Activated naive CD8-positive, alpha-beta T cell treated with anti-CD3 and anti-CD28 coated beads for 36 hours (primary cell): ENCODE results near the gene FLT3. TPM values are rescaled to one million over a fixed set of nuclear protein-coding genes. Genes with fewer than 3 reads are reported as not detected.

Source experiments
- DNase-seq: peaks from one replicate; pipeline ENCODE4 v3.0.0; 2021
- H3K27ac Mint-ChIP-seq: one replicate; pipeline ENCODE4 v1.8.0; 2022; ENCODE audit warnings: mild to moderate bottlenecking, moderate library complexity, mixed read lengths
- H3K27me3 Mint-ChIP-seq: one replicate; pipeline ENCODE4 v1.8.0; 2022; ENCODE audit warnings: mild to moderate bottlenecking, mixed read lengths
- H3K36me3 Mint-ChIP-seq: one replicate; pipeline ENCODE4 v1.8.0; 2021; ENCODE audit warnings: mild to moderate bottlenecking, mixed read lengths
- H3K4me1 Mint-ChIP-seq: one replicate; pipeline ENCODE4 v1.8.0; 2021; ENCODE audit warnings: mixed read lengths
- H3K4me3 Mint-ChIP-seq: one replicate; pipeline ENCODE4 v1.8.0; 2022; ENCODE audit warnings: mild to moderate bottlenecking, moderate library complexity, mixed read lengths
- H3K9me3 Mint-ChIP-seq: one replicate; pipeline ENCODE4 v1.8.0; 2022; ENCODE audit warnings: mixed read lengths
- total RNA-seq, 2 experiments: library from RNA; stranded (reverse); gene quantifications; one replicate each; pipeline ENCODE4 v1.2.3, GENCODE V29; 2021

The FLT3 gene
- total RNA-seq, 2 experiments from 2014 or later, result 0.19 TPM; not detected in 1

DNA sequence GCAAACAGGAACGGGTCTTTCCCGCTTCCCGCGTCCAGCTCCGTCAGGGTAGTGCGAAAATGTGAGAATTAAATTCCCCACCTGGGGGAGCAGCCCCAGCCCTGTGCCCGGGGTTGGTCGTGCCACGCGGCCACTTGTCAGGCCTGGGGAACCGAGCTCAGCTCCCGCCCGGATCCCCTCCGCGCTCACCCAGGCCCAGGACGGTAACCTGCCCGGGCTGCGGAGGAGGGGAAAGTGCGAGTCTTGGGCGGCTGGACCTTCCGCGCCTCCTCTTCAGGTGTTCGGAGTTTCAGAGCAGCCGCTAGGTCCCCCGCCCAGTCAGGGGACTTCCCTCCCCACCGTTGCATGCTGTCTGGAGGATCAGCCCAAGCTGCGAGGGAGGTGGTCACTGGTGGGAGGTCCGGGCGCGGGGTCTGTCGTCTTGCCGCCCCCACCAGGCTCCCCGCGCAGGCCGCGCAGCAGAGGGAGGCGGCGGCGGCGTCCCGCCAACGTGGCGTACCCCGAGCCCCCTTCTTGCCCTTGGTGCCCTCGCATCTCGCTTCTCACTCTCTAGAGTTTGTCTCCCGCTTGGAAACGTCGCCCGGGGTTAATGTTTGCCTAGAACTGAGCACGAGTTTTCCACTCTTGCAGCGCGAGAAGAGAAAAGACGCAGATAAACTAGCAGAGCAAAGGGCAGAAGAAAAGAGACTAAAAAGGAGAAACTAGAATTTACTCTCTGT lies 119.9 kb downstream of the FLT3 start:
- Mint-ChIP-seq H3K4me1 (peaks cover 19% of the 10 kb centered on the region), H3K36me3 (no peaks in the 10 kb centered on the region), H3K9me3 (no peaks in the 10 kb centered on the region), H3K27me3 (peaks cover 83% of the 10 kb centered on the region), H3K4me3 (peak overlapping the region; percentile 51), H3K27ac (no peak overlapping the region)
- no peak for DNase-seq

- H3K27ac Mint-ChIP-seq, result no peak overlapping the region
- no peak for DNase-seq
- no peaks in the 10 kb centered on the region for H3K9me3 Mint-ChIP-seq
- peaks cover 22% of the 10 kb centered on the region for H3K4me1 Mint-ChIP-seq
- H3K4me3 Mint-ChIP-seq, result peak overlapping the region; percentile 51
- peaks cover 89% of the 10 kb centered on the region for H3K27me3 Mint-ChIP-seq
- H3K36me3 Mint-ChIP-seq, result no peaks in the 10 kb centered on the region
Measured at GRCh38 chr13:27979765-27980279, 120.6 kb downstream of the FLT3 start.

- no peak for DNase-seq
- Mint-ChIP-seq H3K9me3 (no peaks in the 10 kb centered on the region), H3K4me1 (peaks cover 20% of the 10 kb centered on the region)
Measured at GRCh38 chr13:27979001-27979643, 121.3 kb downstream of the FLT3 start.

DNA sequence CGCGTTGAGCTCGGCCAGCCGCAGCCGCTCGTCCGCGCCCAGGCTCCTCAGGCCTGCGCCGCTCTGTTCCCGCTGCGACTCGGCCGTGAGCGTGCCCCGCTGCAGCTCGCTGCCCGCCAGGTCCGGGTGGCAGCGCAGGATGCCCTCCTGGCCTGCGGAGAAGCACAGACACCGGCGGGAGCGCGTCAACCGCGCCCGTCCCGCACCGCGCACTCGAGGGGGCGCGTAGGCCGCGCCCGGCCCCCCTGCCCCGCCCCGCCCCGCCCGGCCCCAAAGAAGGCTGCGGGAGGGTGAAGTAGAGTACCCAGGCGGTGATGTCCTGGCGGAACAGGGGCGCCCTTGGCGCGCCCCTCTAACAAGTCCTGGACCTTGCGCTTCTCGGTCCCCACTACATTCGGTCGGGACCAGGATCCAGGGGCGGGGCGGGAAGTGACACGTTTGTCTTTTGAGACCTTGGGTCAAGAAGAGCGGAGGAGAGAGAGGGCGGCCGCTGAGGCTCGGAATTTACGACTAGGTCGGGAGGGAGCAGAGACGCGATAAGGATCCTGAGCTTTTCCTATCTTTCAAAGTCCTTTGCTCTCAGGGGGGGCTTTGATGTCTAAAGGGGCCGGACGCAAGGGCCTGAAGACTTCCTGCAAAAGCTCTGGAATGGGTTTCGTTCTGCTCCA lies 121.9 kb downstream of the FLT3 start:
- peaks cover 93% of the 10 kb centered on the region for H3K27me3 Mint-ChIP-seq
- peak overlapping the region; percentile 31 for H3K27ac Mint-ChIP-seq
- no peaks in the 10 kb centered on the region for H3K36me3 Mint-ChIP-seq
- peaks cover 20% of the 10 kb centered on the region for H3K4me1 Mint-ChIP-seq
- no peaks in the 10 kb centered on the region for H3K9me3 Mint-ChIP-seq
- no peak overlapping the region for H3K4me3 Mint-ChIP-seq
- no peak for DNase-seq

More at GRCh38 chr13:27979001-27979643, 121.3 kb downstream of the FLT3 start:
- Mint-ChIP-seq H3K27me3 (peaks cover 93% of the 10 kb centered on the region), H3K27ac (no peak overlapping the region), H3K36me3 (no peaks in the 10 kb centered on the region), H3K4me3 (no peak overlapping the region)

DNA sequence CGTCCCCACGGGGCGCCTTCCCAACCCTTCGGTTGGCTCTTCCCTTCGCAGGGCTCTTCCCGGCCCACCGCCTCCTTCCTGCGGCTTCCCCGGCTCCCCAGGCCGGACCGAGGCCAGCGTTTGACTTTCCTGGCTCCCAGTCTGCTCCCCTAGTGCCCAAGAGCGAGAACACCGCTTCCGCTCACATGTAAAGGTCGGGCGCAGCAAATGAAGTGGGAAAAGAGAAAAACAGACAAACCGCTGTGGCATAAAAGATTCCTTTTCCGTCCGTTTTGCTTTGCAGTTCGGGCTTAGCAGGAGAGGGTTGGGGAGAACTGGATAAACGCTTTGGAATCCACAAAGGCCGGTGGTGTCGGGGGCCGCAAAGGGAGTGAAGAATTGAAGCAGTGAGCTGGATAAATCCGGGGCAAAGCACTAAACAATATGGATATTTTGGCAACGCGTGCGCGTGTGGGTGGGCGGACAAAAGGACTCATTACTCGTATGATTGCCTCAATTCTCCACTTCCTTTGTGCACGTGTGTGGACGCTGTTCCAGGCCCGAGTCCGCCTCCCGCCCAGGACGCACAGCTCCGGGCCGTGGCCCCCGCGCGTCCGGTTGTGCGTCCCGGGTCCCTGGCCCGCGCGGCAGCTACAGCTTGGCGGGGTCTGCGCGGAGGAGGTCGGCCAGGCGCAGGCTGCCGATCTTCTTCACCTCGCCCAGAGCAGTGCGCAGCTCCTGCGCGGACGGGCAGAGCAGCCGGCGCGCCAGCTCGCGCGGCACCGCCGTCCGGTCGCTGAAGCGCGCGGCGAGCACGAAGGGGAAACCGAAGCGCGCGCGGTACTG lies 122.7 kb downstream of the FLT3 start:
- H3K27me3 Mint-ChIP-seq, result peaks cover 93% of the 10 kb centered on the region
- DNase-seq, result no peak
- peaks cover 20% of the 10 kb centered on the region for H3K4me1 Mint-ChIP-seq
- H3K4me3 Mint-ChIP-seq, result no peak overlapping the region
- H3K9me3 Mint-ChIP-seq, result no peaks in the 10 kb centered on the region
- H3K36me3 Mint-ChIP-seq, result no peaks in the 10 kb centered on the region
- peak overlapping the region; percentile 50 for H3K27ac Mint-ChIP-seq

DNA sequence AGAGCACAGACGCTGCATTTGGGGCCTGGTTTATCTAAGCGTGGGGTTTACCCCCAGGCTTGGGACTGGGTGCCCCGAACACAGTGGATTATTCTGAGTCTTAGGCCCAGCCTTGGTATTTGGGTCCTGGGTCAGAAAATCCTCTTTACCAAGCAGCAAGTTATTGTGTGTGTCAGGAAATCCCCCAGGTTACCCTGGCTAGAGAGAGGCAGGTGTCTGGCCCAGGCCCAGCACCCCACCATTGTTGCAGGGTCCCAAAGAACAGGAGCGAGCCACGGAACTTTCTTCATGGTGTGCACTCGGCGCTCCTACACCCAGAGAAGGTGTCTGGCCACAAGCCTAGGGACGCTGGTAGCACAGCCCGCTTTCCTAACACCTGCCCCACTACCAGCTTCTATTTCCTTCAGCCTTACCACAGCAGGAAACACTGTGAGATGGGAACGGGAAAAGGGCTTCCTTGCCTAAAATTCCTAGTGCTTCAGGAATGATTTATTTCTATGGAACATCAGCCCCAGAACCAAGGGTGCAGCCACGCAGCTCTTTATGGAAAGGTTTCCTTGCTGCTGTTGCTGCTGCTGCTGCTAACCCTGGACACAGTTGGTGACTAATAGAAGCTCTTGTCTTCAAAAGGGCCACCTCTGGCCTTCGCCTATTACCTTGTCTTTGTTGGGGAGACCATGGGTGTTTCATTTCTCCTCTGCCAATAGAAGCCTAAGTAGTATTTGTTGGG lies 123.8 kb downstream of the FLT3 start:
- H3K27me3 Mint-ChIP-seq, result peaks cover 91% of the 10 kb centered on the region
- no peaks in the 10 kb centered on the region for H3K36me3 Mint-ChIP-seq
- H3K27ac Mint-ChIP-seq, result no peak overlapping the region
- DNase-seq, result no peak
- peaks cover 20% of the 10 kb centered on the region for H3K4me1 Mint-ChIP-seq
- no peaks in the 10 kb centered on the region for H3K9me3 Mint-ChIP-seq
- no peak overlapping the region for H3K4me3 Mint-ChIP-seq

DNA sequence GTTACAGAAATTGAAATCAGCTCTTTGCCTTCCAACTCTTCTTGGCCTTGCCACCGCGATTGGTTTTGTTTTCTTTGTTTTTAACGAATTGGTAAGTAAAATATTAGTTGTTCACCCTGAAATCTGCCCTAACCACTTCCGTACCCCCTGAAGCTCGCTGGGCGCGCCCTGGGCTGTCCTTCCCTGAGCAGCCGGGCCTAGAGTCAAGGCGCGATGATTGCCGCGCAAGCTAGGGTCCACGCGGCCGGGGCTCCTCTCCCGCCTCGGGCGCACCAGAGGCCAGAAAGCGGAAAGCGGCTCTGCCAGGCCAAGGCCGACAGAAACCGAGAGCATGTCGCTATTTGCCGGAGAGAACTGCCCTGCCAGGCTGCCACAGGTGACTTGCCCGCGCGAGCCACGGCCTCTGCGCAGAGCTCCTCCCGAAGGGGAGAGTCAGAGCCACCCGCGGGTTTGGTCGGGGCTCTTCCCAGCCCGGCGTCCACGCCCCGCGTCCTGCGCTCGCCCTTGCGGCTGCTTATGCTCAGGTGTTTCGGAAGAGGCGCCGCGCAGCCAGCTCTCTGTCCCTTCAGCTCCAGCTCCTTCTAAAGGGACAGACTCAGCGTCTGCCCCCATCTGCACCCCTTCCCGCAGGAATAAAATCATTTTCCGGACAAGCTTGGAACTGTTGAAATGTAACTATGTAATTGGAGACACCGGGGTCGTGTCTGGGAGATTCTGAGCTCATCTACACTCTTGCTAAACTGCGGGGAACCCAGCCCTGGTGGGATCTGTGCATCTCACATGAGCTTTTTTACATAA lies 124.6 kb downstream of the FLT3 start:
- no peak for DNase-seq
- Mint-ChIP-seq H3K36me3 (no peaks in the 10 kb centered on the region), H3K4me3 (no peak overlapping the region), H3K27me3 (peaks cover 91% of the 10 kb centered on the region), H3K27ac (no peak overlapping the region), H3K9me3 (no peaks in the 10 kb centered on the region), H3K4me1 (peaks cover 20% of the 10 kb centered on the region)

- Mint-ChIP-seq H3K9me3 (no peaks in the 10 kb centered on the region), H3K4me3 (no peak overlapping the region), H3K4me1 (peaks cover 19% of the 10 kb centered on the region), H3K36me3 (no peaks in the 10 kb centered on the region), H3K27ac (no peak overlapping the region), H3K27me3 (peaks cover 93% of the 10 kb centered on the region)
- DNase-seq, result no peak
Measured at GRCh38 chr13:27973961-27974662, 126.3 kb downstream of the FLT3 start.

GRCh38 chr13:27973291-27973690 lies 127.1 kb downstream of the FLT3 start:
- Mint-ChIP-seq H3K4me1 (peaks cover 20% of the 10 kb centered on the region), H3K36me3 (no peaks in the 10 kb centered on the region), H3K27me3 (peaks cover 93% of the 10 kb centered on the region)

GRCh38 chr13:27972478-27972820 lies 127.9 kb downstream of the FLT3 start:
- H3K4me1 Mint-ChIP-seq, result peaks cover 20% of the 10 kb centered on the region
- no peaks in the 10 kb centered on the region for H3K36me3 Mint-ChIP-seq
- no peak overlapping the region for H3K4me3 Mint-ChIP-seq
- H3K9me3 Mint-ChIP-seq, result no peaks in the 10 kb centered on the region
- H3K27me3 Mint-ChIP-seq, result peaks cover 98% of the 10 kb centered on the region
- no peak overlapping the region for H3K27ac Mint-ChIP-seq
- no peak for DNase-seq

More at GRCh38 chr13:27973291-27973690, 127.1 kb downstream of the FLT3 start:
- no peak overlapping the region for H3K27ac Mint-ChIP-seq
- H3K9me3 Mint-ChIP-seq, result no peaks in the 10 kb centered on the region
- no peak overlapping the region for H3K4me3 Mint-ChIP-seq
- DNase-seq, result no peak

DNA sequence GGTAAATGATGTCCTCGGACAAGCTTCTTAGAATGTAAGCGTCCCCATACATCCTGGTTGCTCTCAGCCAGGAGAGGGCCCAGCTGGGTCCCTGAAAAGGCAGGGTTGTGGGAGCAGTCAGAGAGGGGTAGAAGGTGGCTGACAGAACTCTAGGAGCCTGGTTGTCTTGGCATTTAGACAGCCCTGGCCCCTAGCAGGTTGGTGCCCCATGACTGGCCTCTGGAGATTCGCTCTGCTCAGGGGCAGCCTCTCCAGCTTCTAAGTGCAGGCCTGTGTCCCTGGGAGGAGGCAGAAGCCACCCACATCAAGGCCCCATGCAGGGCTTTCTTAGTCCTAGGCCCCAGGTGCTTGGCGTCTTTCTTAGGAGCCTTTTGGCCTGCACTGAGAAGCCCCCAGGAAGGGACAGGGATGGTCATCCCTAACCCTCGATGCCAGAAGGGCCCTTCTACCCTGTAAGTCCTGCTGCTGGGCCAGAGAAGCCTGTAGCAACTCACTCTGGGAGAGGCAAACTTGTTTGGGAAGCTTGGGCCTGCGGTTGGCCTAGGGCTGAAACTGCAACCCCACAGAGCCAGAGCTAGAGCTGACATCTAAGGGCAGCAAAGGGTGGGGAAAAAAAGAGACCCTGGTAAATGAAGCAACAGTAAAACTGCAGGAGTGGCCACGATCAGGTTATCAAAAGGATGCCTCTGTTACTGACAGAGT lies 128.4 kb downstream of the FLT3 start:
- H3K9me3 Mint-ChIP-seq, result no peaks in the 10 kb centered on the region
- peaks cover 98% of the 10 kb centered on the region for H3K27me3 Mint-ChIP-seq
- no peaks in the 10 kb centered on the region for H3K36me3 Mint-ChIP-seq
- H3K27ac Mint-ChIP-seq, result no peak overlapping the region
- DNase-seq, result no peak
- peaks cover 20% of the 10 kb centered on the region for H3K4me1 Mint-ChIP-seq
- no peak overlapping the region for H3K4me3 Mint-ChIP-seq

DNA sequence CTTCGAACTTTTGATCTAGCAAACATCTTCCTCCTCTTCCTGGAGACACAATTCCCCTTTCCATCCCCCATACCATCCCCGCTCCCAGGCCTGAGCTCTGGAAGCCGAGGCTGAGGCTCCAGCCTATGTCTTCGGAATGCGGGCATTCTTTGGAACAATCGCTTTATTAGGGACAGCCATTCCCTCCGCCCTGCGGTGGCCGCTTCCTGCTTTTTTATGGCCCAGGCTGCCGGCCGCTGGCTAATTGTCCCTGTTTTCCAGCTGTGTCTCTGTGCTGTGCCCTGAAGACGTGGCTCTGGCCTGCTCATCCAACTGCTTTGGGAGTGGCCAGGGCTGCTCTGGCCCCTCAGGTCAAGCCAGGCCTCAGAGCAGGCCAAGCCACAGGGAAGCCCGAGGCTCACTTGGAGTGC lies 129.1 kb downstream of the FLT3 start:
- no peaks in the 10 kb centered on the region for H3K36me3 Mint-ChIP-seq
- DNase-seq, result no peak
- H3K9me3 Mint-ChIP-seq, result no peaks in the 10 kb centered on the region
- H3K4me3 Mint-ChIP-seq, result no peak overlapping the region
- H3K27ac Mint-ChIP-seq, result no peak overlapping the region
- peaks cover 98% of the 10 kb centered on the region for H3K27me3 Mint-ChIP-seq
- peaks cover 20% of the 10 kb centered on the region for H3K4me1 Mint-ChIP-seq
